Spleen (tissue), 7 donors: ENCODE data around the gene DMPK.

Experiments used
- POLR2A ChIP-seq, 3 donors: fragments of 450-650 bp; IDR thresholded peaks; one replicate each; pipeline ENCODE4 v1.5.1; 2017; ENCODE audit warnings: antibody characterized with exemption in 3 of 3, mild to moderate bottlenecking in 1 of 3
- TF ChIP-seq, protein P1 (sequence below), 11 experiments: fragments of 200-600 bp in 7 of 11; fragments of 450-650 bp in 4 of 11; sonication (generic) in 4 of 11; IDR thresholded peaks in 8 of 11; conservative IDR thresholded peaks in 3 of 11; 1 replicate in 7 of 11; 2 replicates in 4 of 11; pipeline versions ENCODE4 v1.4.0 to v1.8.0; 2016 to 2021; ENCODE audit warnings: antibody characterized with exemption in 11 of 11, inconsistent platforms in 4 of 11, mild to moderate bottlenecking in 1 of 11
- donor health status: DM: no; HTN: no; CAD: no; lungs with moderate emphysema.
- donor health status: DM: no; HTN: no; CAD: no.
- donor health status: DM: no; HTN: no; CAD: no.

DNA sequence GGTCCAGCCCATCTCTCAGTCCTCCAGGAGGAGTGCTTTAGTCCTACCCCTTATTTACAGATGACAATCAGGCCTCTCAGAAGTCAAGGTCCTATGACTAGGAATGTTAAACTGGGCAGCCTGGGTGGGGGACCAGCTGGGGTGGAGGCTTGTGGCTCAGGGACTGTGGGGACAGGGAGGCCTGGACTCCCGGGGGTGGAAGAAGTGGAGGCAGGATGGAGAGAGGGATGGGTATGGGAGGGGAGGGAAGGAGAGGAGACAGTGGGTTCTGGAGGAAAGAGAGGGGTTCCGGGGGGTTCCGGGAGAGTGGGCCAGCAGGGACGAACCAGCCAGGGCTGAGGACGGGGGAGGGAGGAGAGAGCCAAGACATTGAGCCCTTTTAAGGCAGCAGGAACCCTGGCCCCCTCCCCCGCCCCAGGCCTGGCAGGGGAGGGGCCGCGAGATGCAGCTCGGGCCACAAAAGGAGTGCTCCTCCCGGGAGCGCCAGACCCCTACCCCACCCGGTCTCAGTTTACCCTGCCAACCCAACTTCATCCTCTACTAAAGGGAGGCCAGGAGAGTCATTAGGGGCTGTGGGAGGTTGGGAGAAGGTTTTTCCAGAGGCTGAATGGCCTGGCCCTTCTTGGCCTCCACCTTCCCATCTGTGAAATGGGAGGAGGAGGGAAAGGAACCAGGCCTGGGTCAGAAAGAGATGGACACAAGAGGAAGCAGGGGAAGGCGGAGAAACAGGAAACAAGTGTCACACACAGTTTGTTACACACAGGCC is 1.7 kb downstream of the DMPK start:
- TF ChIP-seq, protein P1, sequence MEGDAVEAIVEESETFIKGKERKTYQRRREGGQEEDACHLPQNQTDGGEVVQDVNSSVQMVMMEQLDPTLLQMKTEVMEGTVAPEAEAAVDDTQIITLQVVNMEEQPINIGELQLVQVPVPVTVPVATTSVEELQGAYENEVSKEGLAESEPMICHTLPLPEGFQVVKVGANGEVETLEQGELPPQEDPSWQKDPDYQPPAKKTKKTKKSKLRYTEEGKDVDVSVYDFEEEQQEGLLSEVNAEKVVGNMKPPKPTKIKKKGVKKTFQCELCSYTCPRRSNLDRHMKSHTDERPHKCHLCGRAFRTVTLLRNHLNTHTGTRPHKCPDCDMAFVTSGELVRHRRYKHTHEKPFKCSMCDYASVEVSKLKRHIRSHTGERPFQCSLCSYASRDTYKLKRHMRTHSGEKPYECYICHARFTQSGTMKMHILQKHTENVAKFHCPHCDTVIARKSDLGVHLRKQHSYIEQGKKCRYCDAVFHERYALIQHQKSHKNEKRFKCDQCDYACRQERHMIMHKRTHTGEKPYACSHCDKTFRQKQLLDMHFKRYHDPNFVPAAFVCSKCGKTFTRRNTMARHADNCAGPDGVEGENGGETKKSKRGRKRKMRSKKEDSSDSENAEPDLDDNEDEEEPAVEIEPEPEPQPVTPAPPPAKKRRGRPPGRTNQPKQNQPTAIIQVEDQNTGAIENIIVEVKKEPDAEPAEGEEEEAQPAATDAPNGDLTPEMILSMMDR (IDR thresholded peaks at IDR 0.05 in 8 of 11, conservative IDR thresholded peaks at IDR 0.05 in 3 of 11), result no peak
- no peak for TF ChIP-seq POLR2A (IDR thresholded peaks at IDR 0.05)
